Measurements from ENCODE around the gene PRKD2.

PRKD2 gene

DNA sequence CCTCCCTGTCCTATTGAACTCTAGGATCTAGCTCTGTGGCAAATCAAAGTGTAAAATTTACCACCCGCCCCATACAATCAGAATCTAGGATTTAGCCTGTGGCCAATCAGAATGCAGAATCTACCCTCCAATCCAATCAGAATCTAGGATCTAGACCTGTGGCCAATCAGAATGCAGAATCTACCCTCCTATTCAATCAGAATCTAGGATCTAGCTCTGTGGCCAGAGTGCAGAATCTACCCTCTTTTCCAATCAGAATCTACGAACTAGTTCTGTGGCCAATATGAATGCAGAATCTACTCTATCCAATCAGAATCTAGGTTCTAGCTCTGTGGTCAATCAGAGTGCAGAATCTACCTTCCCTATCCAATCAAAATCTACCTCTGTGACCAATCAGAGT is 25.8 kb downstream of the PRKD2 start:
- no peaks in the 10 kb centered on the region for H3K27me3 ChIP-seq (replicated peaks in 2 of 5; ENCODE audit: control insufficient read depth in 4 of 5, insufficient read depth in 5 of 5, low read length in 4 of 5)
- POLR2A ChIA-PET = no interaction called here
- H3K9me3 ChIP-seq (ENCODE audit: control extremely low read depth in 1 of 5, control insufficient read depth in 4 of 5, insufficient read depth in 2 of 5, low read depth in 1 of 5, low read length in 4 of 5) = no peaks in the 10 kb centered on the region
- H3K27ac ChIP-seq (ENCODE audit: insufficient read depth in 1 of 2, low read depth in 1 of 2, low read length in 2 of 2, poor library complexity in 1 of 2, severe bottlenecking in 2 of 2) = no peak overlapping the region
- H3K4me3 ChIP-seq (ENCODE audit: control insufficient read depth in 1 of 7, extremely low read depth in 1 of 7, insufficient read depth in 4 of 7, low read depth in 2 of 7, low read length in 6 of 7) = no peak overlapping the region
- no peak for DNase-seq
- 0% methylated on average over 1 of the region's 2 CpGs for WGBS (ENCODE audit: insufficient coverage)
- H3K36me3 ChIP-seq (ENCODE audit: control insufficient read depth in 4 of 4, insufficient read depth in 4 of 4, low read length in 3 of 4) = peaks cover 31 to 89% (median 71%) of the 10 kb centered on the region in 4 experiments
- H3K4me1 ChIP-seq (ENCODE audit: control extremely low read depth in 1 of 4, control insufficient read depth in 4 of 4, insufficient read depth in 4 of 4, low read length in 3 of 4) = no peaks in the 10 kb centered on the region
- CTCF ChIA-PET = interaction anchor here (0.8 to 3.0 kb wide), 7 partner anchors 13 to 59 kb away, joined by 3 to 16 read pairs (median 3); no protein-coding TSS in a partner anchor

DNA sequence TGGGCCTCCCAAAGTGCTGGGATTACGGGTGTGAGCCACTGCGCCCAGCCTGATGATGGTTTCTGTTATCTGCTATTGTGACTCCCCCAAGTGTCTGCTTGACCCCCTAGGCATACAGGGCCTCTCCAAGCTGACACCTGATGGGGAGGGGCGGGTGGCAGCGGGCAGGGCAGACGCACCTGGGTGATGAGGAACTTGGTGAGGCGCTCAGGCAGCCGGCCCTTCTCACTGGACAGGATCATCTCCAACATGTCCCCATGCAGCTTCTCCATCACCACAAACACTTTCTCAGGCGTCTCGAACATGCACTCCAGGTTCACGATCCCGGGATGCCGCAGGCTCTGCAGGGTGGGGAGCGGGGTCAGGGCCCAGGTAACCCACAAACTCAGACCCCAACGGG is 27.6 kb downstream of the PRKD2 start:
- Histone ChIP-seq H3K36me3 (ENCODE audit: control insufficient read depth in 4 of 4, insufficient read depth in 4 of 4, low read length in 3 of 4) (peaks cover 29 to 88% (median 73%) of the 10 kb centered on the region in 4 experiments), H3K4me3 (ENCODE audit: control insufficient read depth in 1 of 7, extremely low read depth in 1 of 7, insufficient read depth in 4 of 7, low read depth in 2 of 7, low read length in 6 of 7) (no peak overlapping the region), H3K27me3 (replicated peaks in 2 of 5; ENCODE audit: control insufficient read depth in 4 of 5, insufficient read depth in 5 of 5, low read length in 4 of 5) (no peaks in the 10 kb centered on the region), H3K4me1 (ENCODE audit: control extremely low read depth in 1 of 4, control insufficient read depth in 4 of 4, insufficient read depth in 4 of 4, low read length in 3 of 4) (no peaks in the 10 kb centered on the region), H3K9me3 (ENCODE audit: control extremely low read depth in 1 of 5, control insufficient read depth in 4 of 5, insufficient read depth in 2 of 5, low read depth in 1 of 5, low read length in 4 of 5) (no peaks in the 10 kb centered on the region), H3K27ac (ENCODE audit: insufficient read depth in 1 of 2, low read depth in 1 of 2, low read length in 2 of 2, poor library complexity in 1 of 2, severe bottlenecking in 2 of 2) (no peak overlapping the region)
- CTCF ChIA-PET = interaction anchor here (1.4 to 1.5 kb wide), 3 partner anchors 14 to 64 kb away, joined by 4 to 15 read pairs (median 5); no protein-coding TSS in a partner anchor
- POLR2A ChIA-PET = no interaction called here
- no peak for DNase-seq
- 96% methylated on average over 12 of the region's 14 CpGs for WGBS (ENCODE audit: insufficient coverage)

DNA sequence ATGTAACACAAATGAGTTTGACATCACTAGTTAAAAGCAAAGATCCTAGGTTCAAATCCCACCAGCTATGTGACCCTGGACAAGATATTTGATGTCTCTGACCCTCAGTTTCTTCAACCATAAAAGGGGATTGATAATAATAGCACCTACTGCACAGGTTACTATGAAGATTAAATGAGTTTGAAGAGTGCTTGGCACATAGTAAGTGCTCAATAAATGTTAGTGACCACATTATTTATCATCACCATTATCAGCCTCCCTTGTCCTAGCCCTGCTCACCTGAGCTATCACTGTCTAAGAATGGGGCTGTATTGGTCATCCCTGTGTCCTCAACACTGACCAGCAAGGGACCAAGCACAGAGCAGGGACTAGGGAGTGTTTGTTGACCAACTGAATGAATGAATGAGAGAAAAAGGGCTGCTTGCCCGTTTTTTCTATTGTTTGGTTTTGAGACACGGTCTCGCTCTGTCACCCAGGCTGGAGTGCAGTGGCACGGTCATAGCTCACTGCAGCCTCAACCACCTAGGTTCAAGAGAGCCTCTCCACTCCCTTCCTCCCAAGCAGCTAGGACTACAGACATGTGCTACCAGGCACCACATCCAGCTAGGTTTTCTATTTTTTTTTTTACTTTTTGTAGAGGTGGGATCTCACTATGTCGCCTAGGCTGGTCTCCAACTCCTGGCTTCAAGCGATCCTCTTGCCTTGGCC is 29.3 kb downstream of the PRKD2 start:
- CTCF ChIA-PET = interaction anchor here (1.1 to 1.5 kb wide), 4 partner anchors 20 to 63 kb away, joined by 3 to 6 read pairs (median 4); no protein-coding TSS in a partner anchor
- no peaks in the 10 kb centered on the region for H3K4me1 ChIP-seq (ENCODE audit: control extremely low read depth in 1 of 4, control insufficient read depth in 4 of 4, insufficient read depth in 4 of 4, low read length in 3 of 4)
- no peak overlapping the region for H3K27ac ChIP-seq (ENCODE audit: insufficient read depth in 1 of 2, low read depth in 1 of 2, low read length in 2 of 2, poor library complexity in 1 of 2, severe bottlenecking in 2 of 2)
- no peaks in the 10 kb centered on the region for H3K27me3 ChIP-seq (replicated peaks in 2 of 5; ENCODE audit: control insufficient read depth in 4 of 5, insufficient read depth in 5 of 5, low read length in 4 of 5)
- H3K9me3 ChIP-seq (ENCODE audit: control extremely low read depth in 1 of 5, control insufficient read depth in 4 of 5, insufficient read depth in 2 of 5, low read depth in 1 of 5, low read length in 4 of 5) = no peaks in the 10 kb centered on the region
- WGBS (ENCODE audit: insufficient coverage) = 100% methylated on average over 6 of the region's 6 CpGs
- no peak overlapping the region for H3K4me3 ChIP-seq (ENCODE audit: control insufficient read depth in 1 of 7, extremely low read depth in 1 of 7, insufficient read depth in 4 of 7, low read depth in 2 of 7, low read length in 6 of 7)
- no peak for DNase-seq
- peaks cover 26 to 87% (median 63%) of the 10 kb centered on the region in 4 experiments for H3K36me3 ChIP-seq (ENCODE audit: control insufficient read depth in 4 of 4, insufficient read depth in 4 of 4, low read length in 3 of 4)
- POLR2A ChIA-PET = no interaction called here

DNA sequence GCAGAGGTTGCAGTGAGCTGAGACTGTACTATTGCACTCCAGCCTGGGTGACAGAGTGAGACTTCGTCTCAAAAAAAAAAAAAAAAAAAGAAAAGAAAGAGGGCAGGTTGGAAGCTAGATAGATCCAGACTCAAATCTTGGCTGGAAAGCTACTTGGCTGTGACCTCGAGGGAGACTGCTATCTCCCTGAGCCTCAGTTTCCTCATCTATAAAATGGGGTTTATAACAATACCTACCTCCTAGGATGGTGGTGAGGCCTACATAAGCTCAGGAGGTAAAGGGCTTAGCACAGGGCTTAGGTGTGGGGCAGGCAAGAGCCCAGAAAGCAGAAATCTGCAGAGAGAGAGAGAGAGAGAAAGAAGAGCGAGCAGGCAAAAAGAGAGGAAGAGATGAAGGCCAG is 31.7 kb downstream of the PRKD2 start:
- 100% methylated on average over 1 of the region's 3 CpGs for WGBS (ENCODE audit: insufficient coverage)
- H3K36me3 ChIP-seq (ENCODE audit: control insufficient read depth in 4 of 4, insufficient read depth in 4 of 4, low read length in 3 of 4) = peaks cover 20 to 78% (median 47%) of the 10 kb centered on the region in 4 experiments
- no peak for DNase-seq
- no peak overlapping the region for H3K27ac ChIP-seq (ENCODE audit: insufficient read depth in 1 of 2, low read depth in 1 of 2, low read length in 2 of 2, poor library complexity in 1 of 2, severe bottlenecking in 2 of 2)
- H3K4me3 ChIP-seq (ENCODE audit: control insufficient read depth in 1 of 7, extremely low read depth in 1 of 7, insufficient read depth in 4 of 7, low read depth in 2 of 7, low read length in 6 of 7) = no peak overlapping the region
- H3K9me3 ChIP-seq (ENCODE audit: control extremely low read depth in 1 of 5, control insufficient read depth in 4 of 5, insufficient read depth in 2 of 5, low read depth in 1 of 5, low read length in 4 of 5) = no peaks in the 10 kb centered on the region
- no peaks in the 10 kb centered on the region for H3K4me1 ChIP-seq (ENCODE audit: control extremely low read depth in 1 of 4, control insufficient read depth in 4 of 4, insufficient read depth in 4 of 4, low read length in 3 of 4)
- POLR2A ChIA-PET = no interaction called here
- CTCF ChIA-PET = interaction anchor here (0.8 kb wide), 1 partner anchor 18 kb away, joined by 3 read pairs; no protein-coding TSS in a partner anchor
- no peaks in the 10 kb centered on the region for H3K27me3 ChIP-seq (replicated peaks in 2 of 5; ENCODE audit: control insufficient read depth in 4 of 5, insufficient read depth in 5 of 5, low read length in 4 of 5)

GRCh38 chr19:46678110-46678732 is 38.7 kb downstream of the PRKD2 start:
- CTCF ChIA-PET = interaction anchor here (1.1 kb wide), 1 partner anchor 14 kb away, joined by 3 read pairs; no protein-coding TSS in a partner anchor
- POLR2A ChIA-PET = no interaction called here
- DNase-seq = peak; percentile 43 to 68 (median 67)

DNA sequence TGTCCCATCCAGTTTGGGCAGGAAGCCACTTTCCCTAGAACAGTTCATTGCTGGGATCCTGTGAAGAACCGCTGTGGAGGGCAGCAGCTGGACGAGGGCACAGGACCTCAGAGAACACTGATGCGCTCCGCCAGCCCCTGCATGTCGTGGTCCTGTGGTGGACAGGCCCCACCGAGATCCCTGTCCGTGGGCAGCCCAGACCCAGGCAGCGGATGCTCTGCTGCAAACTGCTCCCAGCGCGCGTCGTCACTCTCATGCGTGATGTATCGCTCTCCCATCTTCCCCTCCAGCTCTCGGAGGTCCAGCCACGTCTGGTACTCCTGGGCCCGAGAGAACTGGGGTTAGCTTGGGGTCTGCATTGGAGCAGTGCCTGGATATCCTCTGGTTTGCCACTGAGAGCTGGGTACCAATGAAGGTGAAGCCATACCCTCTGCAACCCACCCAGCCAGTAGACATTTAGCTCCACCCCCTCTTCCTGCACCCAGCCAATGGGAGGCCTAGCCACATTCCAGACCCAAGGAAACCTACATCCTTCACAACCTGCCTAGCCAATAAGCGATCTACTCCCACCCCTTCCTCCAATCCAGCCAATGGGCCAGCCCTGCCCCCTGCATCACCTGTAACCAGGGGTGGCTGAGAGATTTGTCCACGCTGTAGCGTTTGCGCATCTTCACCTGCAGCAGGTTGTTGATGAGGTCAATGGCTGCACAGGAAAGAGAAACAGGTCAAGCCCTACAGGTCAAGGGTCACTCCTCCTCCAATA is 42.3 kb downstream of the PRKD2 start:
- H3K4me1 ChIP-seq (ENCODE audit: control extremely low read depth in 1 of 4, control insufficient read depth in 4 of 4, insufficient read depth in 4 of 4, low read length in 3 of 4) = no peaks in the 10 kb centered on the region
- H3K27me3 ChIP-seq (replicated peaks in 2 of 5; ENCODE audit: control insufficient read depth in 4 of 5, insufficient read depth in 5 of 5, low read length in 4 of 5) = no peaks in the 10 kb centered on the region
- ChIA-PET POLR2A (interaction anchor here (0.6 kb wide), 1 partner anchor 1994 kb away, joined by 3 read pairs; no protein-coding TSS in a partner anchor), CTCF (interaction anchor here (0.7 to 2.2 kb wide), 7 partner anchors 8 to 63 kb away, joined by 3 to 12 read pairs (median 4); partner anchors contain the start of gene DACT3)
- WGBS (ENCODE audit: insufficient coverage) = 98% methylated on average over 14 of the region's 21 CpGs
- H3K9me3 ChIP-seq (ENCODE audit: control extremely low read depth in 1 of 5, control insufficient read depth in 4 of 5, insufficient read depth in 2 of 5, low read depth in 1 of 5, low read length in 4 of 5) = no peaks in the 10 kb centered on the region
- DNase-seq = peak in 2 of 3 donors; percentile 22
- no peak overlapping the region for H3K4me3 ChIP-seq (ENCODE audit: control insufficient read depth in 1 of 7, extremely low read depth in 1 of 7, insufficient read depth in 4 of 7, low read depth in 2 of 7, low read length in 6 of 7)
- H3K27ac ChIP-seq (ENCODE audit: insufficient read depth in 1 of 2, low read depth in 1 of 2, low read length in 2 of 2, poor library complexity in 1 of 2, severe bottlenecking in 2 of 2) = no peak overlapping the region
- H3K36me3 ChIP-seq (ENCODE audit: control insufficient read depth in 4 of 4, insufficient read depth in 4 of 4, low read length in 3 of 4) = peaks cover 12 to 61% (median 43%) of the 10 kb centered on the region in 4 experiments

More at GRCh38 chr19:46678110-46678732, 38.7 kb downstream of the PRKD2 start:
- Histone ChIP-seq H3K4me1 (ENCODE audit: control extremely low read depth in 1 of 4, control insufficient read depth in 4 of 4, insufficient read depth in 4 of 4, low read length in 3 of 4) (no peaks in the 10 kb centered on the region), H3K27me3 (replicated peaks in 2 of 5; ENCODE audit: control insufficient read depth in 4 of 5, insufficient read depth in 5 of 5, low read length in 4 of 5) (no peaks in the 10 kb centered on the region), H3K4me3 (ENCODE audit: control insufficient read depth in 1 of 7, extremely low read depth in 1 of 7, insufficient read depth in 4 of 7, low read depth in 2 of 7, low read length in 6 of 7) (no peak overlapping the region), H3K9me3 (ENCODE audit: control extremely low read depth in 1 of 5, control insufficient read depth in 4 of 5, insufficient read depth in 2 of 5, low read depth in 1 of 5, low read length in 4 of 5) (no peaks in the 10 kb centered on the region), H3K27ac (ENCODE audit: insufficient read depth in 1 of 2, low read depth in 1 of 2, low read length in 2 of 2, poor library complexity in 1 of 2, severe bottlenecking in 2 of 2) (no peak overlapping the region), H3K36me3 (ENCODE audit: control insufficient read depth in 4 of 4, insufficient read depth in 4 of 4, low read length in 3 of 4) (peaks cover 12 to 82% (median 47%) of the 10 kb centered on the region in 4 experiments)
- 91% methylated on average over 24 of the region's 26 CpGs for WGBS (ENCODE audit: insufficient coverage)
